GM12891 (cell line): ENCODE results near the gene GABPB1.

Source experiments
- DNase-seq: peaks from one replicate; pipeline ENCODE4 v3.0.0; 2011; ENCODE audit warnings: low spot score; ENCODE audit not compliant: insufficient read length
- FAIRE-seq: peaks from 2 replicates; lab custom pipeline; 2011; peaks lifted over from hg19 to GRCh38; lab: Jason Lieb, UNC
- PAX5 ChIP-seq: IDR thresholded peaks from 2 replicates; pipeline ENCODE4 v1.6.1; 2011; ENCODE audit warnings: low read length, moderate library complexity, mild to moderate bottlenecking; ENCODE audit not compliant: insufficient read depth, severe bottlenecking
- POLR2A ChIP-seq: IDR thresholded peaks from 2 replicates; pipeline ENCODE4 v1.6.1; 2011; ENCODE audit warnings: low read depth, low read length, control low read depth
- POLR2AphosphoS5 ChIP-seq: IDR thresholded peaks from 2 replicates; pipeline ENCODE4 v1.6.1; 2011; ENCODE audit warnings: low read depth, low read length, control low read depth
- POU2F2 ChIP-seq: IDR thresholded peaks from 2 replicates; pipeline ENCODE4 v1.6.1; 2011; ENCODE audit warnings: low read depth, mild to moderate bottlenecking, control low read depth, low read length, moderate library complexity
- SPI1 ChIP-seq: IDR thresholded peaks from 2 replicates; pipeline ENCODE4 v1.6.1; 2011; ENCODE audit warnings: low read depth, low read length, control low read depth
- TAF1 ChIP-seq: IDR thresholded peaks from 2 replicates; pipeline ENCODE4 v1.6.1; 2011; ENCODE audit warnings: low read depth, low read length, control low read depth

Gene GABPB1

DNA sequence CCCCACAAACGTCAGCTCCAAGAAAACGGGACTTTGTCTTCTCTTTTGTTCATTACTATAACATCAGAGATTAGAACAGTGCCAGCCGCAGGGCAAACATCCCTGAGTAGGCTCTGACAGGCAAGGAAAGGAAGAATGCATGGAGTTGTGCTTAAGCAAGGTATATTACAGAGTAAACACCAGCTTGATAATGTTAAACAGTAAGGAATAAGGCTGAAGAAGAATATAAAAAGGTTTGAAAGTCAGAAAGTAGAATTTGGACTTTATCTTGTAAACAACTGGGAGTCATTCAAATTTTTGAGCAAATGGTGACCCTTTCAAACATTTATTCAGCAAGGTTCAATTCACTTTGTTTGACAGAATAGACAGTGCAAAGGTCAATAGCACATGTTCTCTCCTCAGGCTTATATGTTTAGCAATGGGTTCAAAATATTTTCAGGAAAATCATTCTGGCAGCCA is 11.0 kb downstream of the GABPB1 start:
- DNase-seq (no peak), FAIRE-seq (no peak)
- TF ChIP-seq POLR2AphosphoS5 (no peak), SPI1 (no peak), PAX5 (no peak), TAF1 (no peak), POU2F2 (no peak)

DNA sequence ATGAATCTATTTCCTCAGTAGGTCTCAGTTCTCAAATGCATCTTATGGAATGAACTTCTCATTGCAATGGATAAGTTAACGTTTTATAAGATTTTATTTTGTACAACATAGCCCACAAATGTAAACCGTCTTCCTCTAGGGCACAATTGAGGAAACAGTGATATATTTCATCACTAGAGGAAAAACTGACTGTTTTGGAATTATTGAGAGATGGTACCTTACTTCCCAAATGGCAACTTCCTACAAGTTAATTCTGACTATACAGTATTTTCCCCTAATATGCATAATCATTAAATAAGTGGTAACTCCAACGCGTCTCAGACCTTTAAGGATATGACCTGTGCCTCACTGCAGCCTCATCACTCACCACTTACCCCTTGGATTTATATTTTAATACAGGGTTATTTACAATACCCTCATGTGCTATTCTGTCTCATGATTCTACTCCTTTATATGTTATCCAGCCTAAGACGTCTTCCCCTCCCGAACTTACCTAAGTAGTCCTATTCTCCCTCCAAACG is 13.3 kb downstream of the GABPB1 start:
- DNase-seq (no peak), FAIRE-seq (no peak)
- no peak for TF ChIP-seq POU2F2
- TF ChIP-seq SPI1, result no peak

DNA sequence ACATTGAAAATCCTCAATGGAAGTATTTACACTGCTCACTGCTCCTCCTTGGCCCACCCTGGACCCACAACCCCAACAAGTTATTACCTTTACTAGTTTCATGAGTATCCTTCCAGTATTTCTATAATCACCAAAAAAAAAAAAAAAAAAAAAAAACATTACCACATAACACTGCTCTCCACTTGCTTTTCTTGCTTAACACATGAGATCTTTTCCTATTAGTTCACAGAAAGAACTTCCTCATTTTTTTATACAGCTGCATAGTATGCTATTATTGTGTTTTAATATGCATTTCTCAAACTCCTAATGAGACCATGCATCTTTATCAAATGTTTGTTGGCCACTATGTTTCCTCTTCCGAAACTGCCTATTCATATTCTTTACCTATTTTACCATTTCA is 14.6 kb downstream of the GABPB1 start:
- no peak for FAIRE-seq
- TF ChIP-seq PAX5 (no peak), SPI1 (no peak), POLR2AphosphoS5 (no peak), TAF1 (no peak), POLR2A (no peak)
- DNase-seq, result no peak

DNA sequence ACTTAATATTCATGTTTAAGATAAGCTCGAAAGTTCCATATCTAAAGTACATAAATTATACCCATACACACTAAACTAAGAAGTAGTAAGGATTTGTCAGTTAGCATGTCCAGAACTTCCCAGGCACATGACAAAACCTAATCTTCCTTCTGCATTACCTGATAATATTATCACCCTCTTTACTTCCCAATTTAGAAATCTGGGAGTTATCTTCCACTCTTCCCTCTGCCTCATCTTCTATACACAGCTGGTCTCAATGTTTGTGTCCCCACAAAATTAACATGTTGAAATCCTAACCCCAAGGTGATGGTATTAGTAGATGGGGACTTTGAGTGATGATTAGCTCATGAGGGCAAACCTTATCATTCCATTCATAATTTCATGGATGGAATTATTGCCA is 15.3 kb downstream of the GABPB1 start:
- FAIRE-seq (peak; percentile 47), DNase-seq (no peak)
- TF ChIP-seq TAF1, result no peak

DNA sequence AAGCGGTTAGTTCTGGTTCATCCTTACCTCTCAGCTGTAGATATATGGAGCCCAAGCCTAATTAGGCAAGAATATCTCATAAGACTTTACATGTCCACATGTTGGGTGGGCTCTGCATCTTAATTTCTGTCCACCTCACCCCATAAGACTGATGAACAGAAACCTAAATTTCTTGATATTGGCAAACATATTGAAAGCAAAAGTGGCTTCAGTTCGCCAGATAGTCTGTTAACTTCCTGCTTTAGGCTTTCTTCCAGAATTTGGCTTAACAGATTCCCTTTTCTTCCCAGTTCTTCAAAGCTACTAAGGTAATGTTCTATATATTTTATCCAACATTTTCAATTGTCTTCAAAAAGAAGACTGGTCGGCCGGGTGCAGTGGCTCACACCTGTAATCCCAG is 19.7 kb downstream of the GABPB1 start:
- FAIRE-seq (no peak), DNase-seq (no peak)
- TF ChIP-seq POLR2AphosphoS5, result no peak
- TF ChIP-seq PAX5, result no peak
- no peak for TF ChIP-seq POU2F2
- TF ChIP-seq TAF1, result no peak
- no peak for TF ChIP-seq SPI1
- TF ChIP-seq POLR2A, result no peak

DNA sequence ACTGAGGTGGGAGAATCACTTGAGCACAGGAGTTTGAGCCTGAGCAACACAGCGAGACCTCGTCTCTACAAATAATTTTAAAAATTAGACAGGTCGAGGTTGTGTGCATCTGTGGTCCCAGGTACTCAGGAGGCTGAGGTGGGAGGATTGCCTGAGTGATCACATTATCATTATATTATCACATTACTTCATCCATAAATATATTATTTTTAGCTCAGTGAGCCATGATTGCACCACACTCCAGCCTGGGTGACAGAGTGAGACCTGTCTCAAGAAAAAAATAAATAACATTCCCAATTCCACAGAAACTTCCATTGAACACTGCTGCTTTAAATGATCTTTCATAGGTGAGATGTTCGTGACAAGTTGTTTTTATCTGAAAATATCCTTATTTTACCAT is 21.8 kb downstream of the GABPB1 start:
- no peak for DNase-seq
- FAIRE-seq, result no peak
- TF ChIP-seq POLR2AphosphoS5 (no peak), POU2F2 (no peak), POLR2A (no peak), TAF1 (no peak), PAX5 (no peak), SPI1 (no peak)

DNA sequence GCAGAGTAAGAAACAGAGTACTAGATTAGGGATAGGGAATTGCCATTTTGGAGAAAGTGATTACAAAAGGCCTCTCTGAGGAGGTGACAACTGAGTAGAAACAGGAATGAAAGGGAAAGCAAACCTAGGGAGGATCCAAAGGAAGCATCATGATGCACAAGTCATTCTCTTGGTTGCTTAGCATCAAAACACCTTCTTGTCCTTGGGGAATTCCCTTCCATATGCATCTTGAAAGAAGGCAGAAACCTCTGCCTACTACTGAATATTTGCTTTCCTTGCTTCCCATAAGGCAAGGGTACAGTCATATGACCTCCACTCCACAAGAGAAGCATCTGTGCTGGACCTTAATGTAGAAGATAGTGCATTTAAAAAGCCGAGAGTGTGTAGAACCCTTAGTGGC is 24.1 kb downstream of the GABPB1 start:
- TF ChIP-seq PAX5 (no peak), POLR2AphosphoS5 (no peak), POLR2A (no peak), POU2F2 (no peak)
- no peak for DNase-seq
- FAIRE-seq, result no peak

DNA sequence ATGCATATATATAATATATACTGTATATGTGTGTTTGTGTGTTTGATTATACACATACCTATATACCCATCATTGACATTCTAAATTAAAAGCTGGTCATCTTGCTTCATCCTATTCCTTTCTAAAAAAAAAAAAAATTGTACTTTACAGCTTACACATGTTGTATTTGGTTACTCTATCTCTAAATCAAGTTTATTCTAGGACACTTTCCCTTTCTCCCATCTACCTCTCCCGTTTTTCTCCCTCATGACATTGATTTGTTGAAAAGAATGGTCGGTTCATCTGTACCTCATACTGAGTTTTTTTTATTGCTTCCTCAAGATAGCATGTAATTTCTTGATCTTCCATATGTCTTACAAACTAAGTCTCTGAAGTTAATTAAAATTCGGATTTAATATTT is 26.9 kb downstream of the GABPB1 start:
- TF ChIP-seq POLR2AphosphoS5, result no peak
- FAIRE-seq, result no peak

DNA sequence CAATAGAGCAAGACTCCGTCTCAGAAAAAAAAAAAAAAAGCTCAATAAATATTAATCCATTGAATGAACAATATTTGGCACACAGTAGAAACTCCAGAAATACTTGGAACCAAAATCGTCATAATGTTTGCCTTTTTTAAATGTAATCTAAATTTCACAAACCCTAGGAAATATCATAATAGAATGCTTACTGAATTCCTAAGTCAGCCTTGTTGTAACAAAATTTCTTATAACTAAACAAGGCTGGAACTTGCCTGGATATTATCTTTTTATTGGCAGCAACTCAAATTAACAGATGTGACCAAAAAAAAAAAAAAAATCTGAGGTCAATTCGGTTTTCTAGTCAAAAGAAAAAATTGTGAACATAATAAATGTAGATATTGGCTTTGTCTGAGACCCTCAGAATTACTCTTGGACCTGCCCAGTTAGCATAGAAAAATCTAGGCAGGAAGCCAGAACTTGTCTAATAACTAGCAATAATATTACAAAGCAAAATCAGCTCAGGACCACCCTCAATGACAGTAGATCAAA is 33.3 kb downstream of the GABPB1 start:
- no peak for DNase-seq
- FAIRE-seq, result no peak
- TF ChIP-seq POU2F2 (no peak), SPI1 (no peak), TAF1 (no peak), POLR2A (no peak), POLR2AphosphoS5 (no peak), PAX5 (no peak)

More for the DNA sequence above, 26.9 kb downstream of the GABPB1 start:
- no peak for DNase-seq

DNA sequence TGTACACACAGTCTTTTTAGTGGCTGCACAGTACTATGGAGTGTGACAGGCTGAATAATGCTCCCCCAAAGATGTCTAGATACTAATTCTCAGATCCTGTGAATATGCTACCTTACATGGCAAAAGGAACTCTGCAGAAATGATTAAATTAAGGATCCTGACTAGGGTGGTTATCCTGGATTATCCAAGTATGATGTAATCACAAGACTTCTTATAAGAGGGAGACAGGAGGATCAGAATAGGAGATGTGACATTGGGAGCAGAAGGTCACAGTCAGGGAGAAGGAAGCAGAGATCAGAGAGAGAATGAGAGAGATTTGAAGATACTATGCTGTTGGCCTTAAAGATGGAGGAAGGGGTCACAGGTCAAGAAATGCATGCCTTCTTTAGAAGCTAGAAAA is 34.5 kb downstream of the GABPB1 start:
- DNase-seq, result no peak
- no peak for TF ChIP-seq TAF1
- no peak for TF ChIP-seq POLR2AphosphoS5
- TF ChIP-seq POU2F2, result no peak
- TF ChIP-seq POLR2A, result no peak
- TF ChIP-seq PAX5, result no peak
- no peak for TF ChIP-seq SPI1
- no peak for FAIRE-seq

DNA sequence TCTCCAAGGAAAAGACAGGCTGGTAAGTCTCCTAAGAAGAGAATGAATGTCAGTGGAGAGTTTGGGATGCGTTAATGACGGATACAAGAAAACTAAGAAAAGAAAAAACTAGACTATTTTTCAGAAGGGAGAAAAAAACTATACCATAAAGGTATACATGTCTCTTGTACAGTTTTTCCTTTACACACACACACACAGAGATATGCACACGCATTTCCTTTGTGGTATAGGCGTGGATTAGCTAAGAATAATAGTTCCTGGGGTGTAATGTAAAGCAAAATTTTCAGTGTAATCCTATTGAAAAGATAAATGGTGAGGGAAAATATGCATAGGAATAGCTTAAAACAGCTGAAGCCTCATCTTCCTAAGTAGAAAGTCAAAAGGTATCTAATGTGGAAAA is 36.3 kb downstream of the GABPB1 start:
- FAIRE-seq, result no peak
- no peak for DNase-seq
- TF ChIP-seq TAF1 (no peak), PAX5 (no peak), SPI1 (no peak), POLR2AphosphoS5 (no peak), POU2F2 (no peak), POLR2A (no peak)
